Kidney (tissue), 14 donors: ENCODE data around the gene DPYSL3. TPM values are rescaled to one million over a fixed set of nuclear protein-coding genes. Genes with fewer than 3 reads are reported as not detected.

Experiments used
- DNase-seq, 5 donors: peaks; one replicate each; pipeline ENCODE4 v3.0.0-alpha.2; 2013 to 2020
- FAIRE-seq: peaks from 2 replicates; lab custom pipeline; 2012; peaks lifted over from hg19 to GRCh38; lab: Jason Lieb, UNC
- H3K27ac ChIP-seq, 2 donors: one replicate each; pipeline ENCODE4 v1.7.0; 2013; ENCODE audit warnings: low read depth in 2 of 2, low read length in 2 of 2, inconsistent platforms in 1 of 2
- H3K27me3 ChIP-seq: one replicate; pipeline ENCODE4 v1.7.1; 2013; ENCODE audit warnings: low read length, inconsistent platforms; ENCODE audit not compliant: control insufficient read depth, insufficient read depth
- H3K36me3 ChIP-seq, 3 donors: one replicate each; pipeline versions ENCODE4 v1.7.0 to v1.7.1; 2013; ENCODE audit warnings: low read length in 3 of 3, control low read depth in 1 of 3, inconsistent platforms in 1 of 3; ENCODE audit not compliant: insufficient read depth in 3 of 3, control insufficient read depth in 2 of 3
- H3K4me1 ChIP-seq, 3 donors: one replicate each; pipeline versions ENCODE4 v1.7.0 to v1.7.1; 2013; ENCODE audit warnings: low read length in 3 of 3, inconsistent platforms in 1 of 3, low read depth in 1 of 3; ENCODE audit not compliant: control insufficient read depth in 2 of 3, insufficient read depth in 2 of 3
- H3K4me3 ChIP-seq, 3 donors: one replicate each; pipeline versions ENCODE4 v1.7.0 to v1.8.1; 2013; ENCODE audit warnings: low read length in 3 of 3, control low read depth in 1 of 3, inconsistent platforms in 1 of 3
- H3K9ac ChIP-seq, 3 donors: one replicate each; pipeline versions ENCODE4 v1.7.0 to v1.7.1; 2013; ENCODE audit warnings: low read length in 3 of 3, control low read depth in 1 of 3, inconsistent platforms in 1 of 3
- H3K9me3 ChIP-seq, 3 donors: one replicate each; pipeline versions ENCODE4 v1.7.0 to v1.7.1; 2013; ENCODE audit warnings: low read length in 3 of 3, control low read depth in 1 of 3, inconsistent platforms in 1 of 3; ENCODE audit not compliant: control insufficient read depth in 2 of 3, insufficient read depth in 1 of 3
- CTCF ChIP-seq: IDR thresholded peaks from 3 replicates; pipeline ENCODE4 v1.5.1; 2012; ENCODE audit warnings: mild to moderate bottlenecking, moderate library complexity, borderline replicate concordance; ENCODE audit not compliant: insufficient read depth; ENCODE audit errors: extremely low read depth
- intact Hi-C: fragments of 100-400 bp; cut with DNase I; formaldehyde crosslinking; loops from one replicate; pipeline ENCODE4 v1.11.1; 2022
- polyA plus RNA-seq: library from polyadenylated mRNA; stranded (reverse); fragments of 350-450 nt; fragmentation: Illumina TruSeq; extraction: RNeasy Lipid Tissue Mini Kit (QIAGEN cat#74804); gene quantifications from one replicate; pipeline ENCODE4 v1.2.3, GENCODE V29; 2014; ENCODE audit warnings: low read depth, low replicate concordance; ENCODE audit not compliant: insufficient read depth
- total RNA-seq: library from RNA; stranded (reverse); fragmentation: NEBNext Ultra II Directional; extraction: Animal tissue kit (Norgen Biotek cat#: 25700); gene quantifications from one replicate; pipeline ENCODE4 v1.2.1, GENCODE V29; 2021
- donor health status: control.
- donor health status: control.
- donor health status: control.
- donor health status: control.
- donor health status: control.
- donor health status: DM: yes; HTN: yes; CAD: no.
- donor health status: Normal renal cell carcinoma (clear cell type).

DPYSL3 gene
- total and polyA plus RNA-seq, 2 donors from 2014 or later = 7.1 to 19.1 TPM

- H3K9ac ChIP-seq = peak overlapping the region in 2 of 3 donors; percentile 27 to 32
- DNase-seq = peak; percentile 89 to 97 (median 94)
- intact Hi-C loops = no loop called here
- peaks cover 0 to 5% (median 0%) of the 10 kb centered on the region in 3 donors for H3K4me1 ChIP-seq
- H3K4me3 ChIP-seq = peak overlapping the region; percentile 51 to 65 (median 64)
- H3K27ac ChIP-seq = no peak overlapping the region
- FAIRE-seq = no peak
- TF ChIP-seq CTCF = peak; percentile 80
- H3K36me3 ChIP-seq = no peaks in the 10 kb centered on the region
- H3K9me3 ChIP-seq = no peaks in the 10 kb centered on the region
- H3K27me3 ChIP-seq = peaks cover 3% of the 10 kb centered on the region
These were observed 55.7 kb downstream of the DPYSL3 start for GRCh38 chr5:147453875-147454814.

GRCh38 chr5:147452165-147452811 lies 57.6 kb downstream of the DPYSL3 start:
- Histone ChIP-seq H3K36me3 (no peaks in the 10 kb centered on the region), H3K27me3 (peaks cover 3% of the 10 kb centered on the region), H3K9me3 (no peaks in the 10 kb centered on the region), H3K27ac (no peak overlapping the region), H3K9ac (peak overlapping the region in 1 of 3 donors; percentile 37), H3K4me1 (peaks cover 0 to 5% (median 0%) of the 10 kb centered on the region in 3 donors), H3K4me3 (peak overlapping the region in 2 of 3 donors; percentile 63 to 65)
- TF ChIP-seq CTCF = no peak
- FAIRE-seq (no peak), DNase-seq (peak in 4 of 5 donors; percentile 32 to 65 (median 42))
- intact Hi-C loops = no loop called here

- Histone ChIP-seq H3K36me3 (no peaks in the 10 kb centered on the region), H3K4me1 (peaks cover 0 to 5% (median 0%) of the 10 kb centered on the region in 3 donors), H3K4me3 (no peak overlapping the region), H3K9me3 (no peaks in the 10 kb centered on the region), H3K27me3 (peaks cover 3% of the 10 kb centered on the region), H3K27ac (no peak overlapping the region), H3K9ac (no peak overlapping the region)
- TF ChIP-seq CTCF = no peak
- intact Hi-C loops = no loop called here
- FAIRE-seq = no peak
- DNase-seq = no peak
These were observed 58.7 kb downstream of the DPYSL3 start for GRCh38 chr5:147451193-147451592.
